Measurements from ENCODE around the gene DRGX. TPM values are rescaled to one million over a fixed set of nuclear protein-coding genes. Genes with fewer than 3 reads are reported as not detected.

The DRGX gene
- total RNA-seq, 1 donor = not detected

GRCh38 chr10:49377256-49377655 lies 18.6 kb downstream of the DRGX start:
- no peak for TF ChIP-seq CTCF (IDR thresholded peaks at IDR 0.05; ENCODE audit: insufficient read depth, low read depth, low read length)
- H3K4me3 ChIP-seq (ENCODE audit: low read depth, low read length) = no peak overlapping the region
- DNase-seq (ENCODE audit: low read depth) = no peak

- H3K4me3 ChIP-seq (ENCODE audit: low read depth, low read length) = no peak overlapping the region
- no peak for TF ChIP-seq CTCF (IDR thresholded peaks at IDR 0.05; ENCODE audit: insufficient read depth, low read depth, low read length)
- no peak for DNase-seq (ENCODE audit: low read depth)
Observed at GRCh38 chr10:49375611-49376010, 20.3 kb downstream of the DRGX start.

GRCh38 chr10:49374740-49375139 lies 21.1 kb downstream of the DRGX start:
- no peak for DNase-seq (ENCODE audit: low read depth)
- no peak for TF ChIP-seq CTCF (IDR thresholded peaks at IDR 0.05; ENCODE audit: insufficient read depth, low read depth, low read length)
- no peak overlapping the region for H3K4me3 ChIP-seq (ENCODE audit: low read depth, low read length)

- no peak for TF ChIP-seq CTCF (IDR thresholded peaks at IDR 0.05; ENCODE audit: insufficient read depth, low read depth, low read length)
- no peak overlapping the region for H3K4me3 ChIP-seq (ENCODE audit: low read depth, low read length)
- DNase-seq (ENCODE audit: low read depth) = no peak
Observed at GRCh38 chr10:49373361-49373760, 22.5 kb downstream of the DRGX start.

- no peak for DNase-seq (ENCODE audit: low read depth)
- no peak for TF ChIP-seq CTCF (IDR thresholded peaks at IDR 0.05; ENCODE audit: insufficient read depth, low read depth, low read length)
- H3K4me3 ChIP-seq (ENCODE audit: low read depth, low read length) = no peak overlapping the region
Observed at GRCh38 chr10:49371967-49372366, 23.9 kb downstream of the DRGX start.

GRCh38 chr10:49370326-49371100 lies 25.4 kb downstream of the DRGX start:
- no peak overlapping the region for H3K4me3 ChIP-seq (ENCODE audit: low read depth, low read length)
- no peak for DNase-seq (ENCODE audit: low read depth)
- no peak for TF ChIP-seq CTCF (IDR thresholded peaks at IDR 0.05; ENCODE audit: insufficient read depth, low read depth, low read length)

All from fibroblast of villous mesenchyme (primary cell).